Measurements from ENCODE around the gene NTSR1.

NTSR1 gene

GRCh38 chr20:62777528-62777830 lies 68.8 kb downstream of the NTSR1 start:
- DNase-seq (ENCODE audit: low read depth): no peak
- TF ChIP-seq CTCF (IDR thresholded peaks at IDR 0.05; ENCODE audit: control insufficient read depth, extremely low read depth, insufficient read depth): no peak
- no peak overlapping the region for H3K4me3 ChIP-seq (ENCODE audit: low read depth, low read length)

- TF ChIP-seq CTCF (IDR thresholded peaks at IDR 0.05; ENCODE audit: control insufficient read depth, extremely low read depth, insufficient read depth): no peak
- no peak overlapping the region for H3K4me3 ChIP-seq (ENCODE audit: low read depth, low read length)
- no peak for DNase-seq (ENCODE audit: low read depth)
Measured at GRCh38 chr20:62778058-62778457, 69.4 kb downstream of the NTSR1 start.

- H3K4me3 ChIP-seq (ENCODE audit: low read depth, low read length): no peak overlapping the region
- no peak for DNase-seq (ENCODE audit: low read depth)
- no peak for TF ChIP-seq CTCF (IDR thresholded peaks at IDR 0.05; ENCODE audit: control insufficient read depth, extremely low read depth, insufficient read depth)
Measured at GRCh38 chr20:62778601-62779416, 70.2 kb downstream of the NTSR1 start.

GRCh38 chr20:62779417-62779685 lies 70.7 kb downstream of the NTSR1 start:
- no peak for DNase-seq (ENCODE audit: low read depth)
- no peak for TF ChIP-seq CTCF (IDR thresholded peaks at IDR 0.05; ENCODE audit: control insufficient read depth, extremely low read depth, insufficient read depth)
- no peak overlapping the region for H3K4me3 ChIP-seq (ENCODE audit: low read depth, low read length)

- no peak for TF ChIP-seq CTCF (IDR thresholded peaks at IDR 0.05; ENCODE audit: control insufficient read depth, extremely low read depth, insufficient read depth)
- DNase-seq (ENCODE audit: low read depth): no peak
- H3K4me3 ChIP-seq (ENCODE audit: low read depth, low read length): no peak overlapping the region
Measured at GRCh38 chr20:62780204-62780603, 71.6 kb downstream of the NTSR1 start.

- DNase-seq (ENCODE audit: low read depth): no peak
- H3K4me3 ChIP-seq (ENCODE audit: low read depth, low read length): no peak overlapping the region
- TF ChIP-seq CTCF (IDR thresholded peaks at IDR 0.05; ENCODE audit: control insufficient read depth, extremely low read depth, insufficient read depth): no peak
Measured at GRCh38 chr20:62780696-62781095, 72.1 kb downstream of the NTSR1 start.
